Stomach (tissue), 9 donors: Measurements from ENCODE around the gene CHD1. TPM values are rescaled to one million over a fixed set of nuclear protein-coding genes. Genes with fewer than 3 reads are reported as not detected.

Source experiments
- DNase-seq, 2 donors: peaks; one replicate each; pipeline versions ENCODE4 v3.0.0 to v3.0.0-alpha.2; 2013 to 2019
- H3K27ac ChIP-seq, 5 donors: fragments of 200-600 bp in 4 of 5; sonication (generic) in 4 of 5; one replicate each; pipeline ENCODE4 v1.5.1; 2013 to 2019; ENCODE audit warnings: mild to moderate bottlenecking in 1 of 5, moderate library complexity in 1 of 5
- H3K27me3 ChIP-seq, 3 donors: fragments of 200-600 bp; sonication (generic); one replicate each; pipeline ENCODE4 v1.5.1; 2017 to 2019; ENCODE audit warnings: mixed run types in 1 of 3
- H3K36me3 ChIP-seq, 4 donors: fragments of 200-600 bp; sonication (generic); 1 replicate in 3 of 4; 2 replicates in 1 of 4; pipeline ENCODE4 v1.5.1; 2016 to 2019
- H3K4me1 ChIP-seq, 4 donors: fragments of 200-600 bp; sonication (generic); one replicate each; pipeline ENCODE4 v1.5.1; 2016 to 2019
- H3K4me3 ChIP-seq, 4 donors: fragments of 200-600 bp; sonication (generic) in 3 of 4; one replicate each; pipeline ENCODE4 v1.5.1; 2016 to 2019; ENCODE audit warnings: mild to moderate bottlenecking in 1 of 4
- H3K9me3 ChIP-seq, 4 donors: fragments of 200-600 bp; sonication (generic); one replicate each; pipeline ENCODE4 v1.5.1; 2016 to 2019
- EP300 ChIP-seq: sonication (generic); formaldehyde crosslinking; IDR thresholded peaks from one replicate; pipeline ENCODE4 v1.6.1; 2017; ENCODE audit warnings: antibody characterized with exemption
- POLR2A ChIP-seq, 4 donors: fragments of 450-650 bp; IDR thresholded peaks; one replicate each; pipeline ENCODE4 v1.6.1; 2016; ENCODE audit warnings: antibody characterized with exemption in 4 of 4, control low read depth in 2 of 4, mild to moderate bottlenecking in 1 of 4, moderate library complexity in 1 of 4
- POLR2AphosphoS5 ChIP-seq, 3 donors: sonication (generic); formaldehyde crosslinking; IDR thresholded peaks; one replicate each; pipeline ENCODE4 v1.6.1; 2016; ENCODE audit warnings: antibody characterized with exemption in 3 of 3
- WGBS, 5 donors: extraction: QIAGEN DNeasy Blood & Tissue Kit in 3 of 5; methylation state at CpG; one replicate each; pipeline versions ENCODE4 v1.1.5 to v1.1.7; 2013 to 2018; 5-methylcytosine and 5-hydroxymethylcytosine counted together
- intact Hi-C: fragments of 100-400 bp; cut with DNase I; formaldehyde crosslinking; loops from one replicate; pipeline ENCODE4 v1.15.1; 2023; ENCODE audit warnings: low total_unique reads
- polyA plus RNA-seq, 3 donors: library from polyadenylated mRNA; stranded (reverse); fragments of 200-250 nt; gene quantifications; one replicate each; pipeline ENCODE4 v1.2.3, GENCODE V29; 2013
- total RNA-seq, 5 donors: library from RNA; depleted of rRNA; stranded (reverse); fragments of >200 nt; gene quantifications; one replicate each; pipeline versions ENCODE4 v1.1.0 to v1.2.3, GENCODE V29; 2014 to 2016
- TF ChIP-seq, protein P1 (sequence below), 7 experiments: fragments of 450-650 bp in 4 of 7; fragments of 200-600 bp in 3 of 7; sonication (generic) in 3 of 7; IDR thresholded peaks; one replicate each; pipeline ENCODE4 v1.5.1; 2016 to 2019; ENCODE audit warnings: antibody characterized with exemption in 7 of 7, control low read depth in 2 of 7, mild to moderate bottlenecking in 1 of 7
- donor health status: healthy with polysubstance abuse.
- donor health status: Bipolar disorder and iron deficiency.
- donor health status: healthy.

The CHD1 gene
- total and polyA plus RNA-seq, 8 donors: 8.0 to 119 (median 36.2) TPM

DNA sequence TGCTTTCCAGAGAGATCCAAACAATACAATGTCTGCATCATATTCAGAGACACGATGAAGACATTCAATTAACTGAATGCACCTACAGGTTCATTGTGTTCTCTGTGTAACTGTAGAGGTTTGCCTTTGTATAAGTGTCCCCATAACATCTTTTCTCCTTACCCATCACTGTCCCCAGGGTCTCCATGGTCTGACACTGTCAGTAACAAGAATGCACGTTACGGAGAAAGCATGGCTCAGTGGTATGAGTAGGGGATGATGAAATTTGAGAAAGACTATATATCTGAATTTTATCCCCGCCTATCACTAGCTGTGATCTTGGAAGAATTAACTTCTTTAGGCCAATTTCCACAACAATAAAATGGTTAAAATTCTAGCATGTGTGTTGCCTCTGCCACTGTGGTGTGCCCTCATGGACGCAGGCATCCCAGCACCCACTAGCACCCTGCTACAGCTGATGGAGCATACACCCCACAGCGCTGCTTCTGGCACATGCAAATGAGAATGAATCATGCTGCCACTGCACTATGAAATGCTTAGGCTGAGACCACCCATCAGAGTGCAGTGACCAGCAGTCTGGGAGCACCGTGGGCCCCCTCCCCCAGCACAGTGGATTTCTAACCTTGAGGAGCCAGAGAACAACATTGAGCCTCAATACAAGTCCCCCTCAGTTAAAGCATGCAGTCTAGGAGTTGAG lies 101.1 kb downstream of the CHD1 start:
- intact Hi-C loops: loop anchor here (10.0 kb wide), 1 partner anchor 1533 kb away; no protein-coding TSS in a partner anchor
- no peaks in the 10 kb centered on the region for H3K4me1 ChIP-seq
- no peak overlapping the region for H3K4me3 ChIP-seq
- TF ChIP-seq, protein P1, sequence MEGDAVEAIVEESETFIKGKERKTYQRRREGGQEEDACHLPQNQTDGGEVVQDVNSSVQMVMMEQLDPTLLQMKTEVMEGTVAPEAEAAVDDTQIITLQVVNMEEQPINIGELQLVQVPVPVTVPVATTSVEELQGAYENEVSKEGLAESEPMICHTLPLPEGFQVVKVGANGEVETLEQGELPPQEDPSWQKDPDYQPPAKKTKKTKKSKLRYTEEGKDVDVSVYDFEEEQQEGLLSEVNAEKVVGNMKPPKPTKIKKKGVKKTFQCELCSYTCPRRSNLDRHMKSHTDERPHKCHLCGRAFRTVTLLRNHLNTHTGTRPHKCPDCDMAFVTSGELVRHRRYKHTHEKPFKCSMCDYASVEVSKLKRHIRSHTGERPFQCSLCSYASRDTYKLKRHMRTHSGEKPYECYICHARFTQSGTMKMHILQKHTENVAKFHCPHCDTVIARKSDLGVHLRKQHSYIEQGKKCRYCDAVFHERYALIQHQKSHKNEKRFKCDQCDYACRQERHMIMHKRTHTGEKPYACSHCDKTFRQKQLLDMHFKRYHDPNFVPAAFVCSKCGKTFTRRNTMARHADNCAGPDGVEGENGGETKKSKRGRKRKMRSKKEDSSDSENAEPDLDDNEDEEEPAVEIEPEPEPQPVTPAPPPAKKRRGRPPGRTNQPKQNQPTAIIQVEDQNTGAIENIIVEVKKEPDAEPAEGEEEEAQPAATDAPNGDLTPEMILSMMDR (IDR thresholded peaks at IDR 0.05): no peak
- TF ChIP-seq EP300 (no peak), POLR2AphosphoS5 (IDR thresholded peaks at IDR 0.05) (no peak), POLR2A (IDR thresholded peaks at IDR 0.05) (no peak)
- no peaks in the 10 kb centered on the region for H3K36me3 ChIP-seq
- 73 to 82% (median 75%) methylated on average over 7 of the region's 7 CpGs for WGBS, 5 donors
- no peaks in the 10 kb centered on the region for H3K27me3 ChIP-seq
- H3K9me3 ChIP-seq: no peaks in the 10 kb centered on the region
- DNase-seq: no peak
- no peak overlapping the region for H3K27ac ChIP-seq

- H3K27ac ChIP-seq: no peak overlapping the region
- no peaks in the 10 kb centered on the region for H3K4me1 ChIP-seq
- DNase-seq: peak in 1 of 2 donors; percentile 75
- intact Hi-C loops: loop anchor here (10.0 kb wide), 1 partner anchor 1532 kb away; no protein-coding TSS in a partner anchor
- H3K36me3 ChIP-seq: no peaks in the 10 kb centered on the region
- H3K27me3 ChIP-seq: no peaks in the 10 kb centered on the region
- no peak overlapping the region for H3K4me3 ChIP-seq
- TF ChIP-seq POLR2AphosphoS5 (IDR thresholded peaks at IDR 0.05) (no peak), EP300 (no peak), POLR2A (IDR thresholded peaks at IDR 0.05) (no peak)
- TF ChIP-seq, protein P1 (IDR thresholded peaks at IDR 0.05): peak in 5 of 7 experiments; percentile 19 to 59 (median 50)
- WGBS, 5 donors: 5 to 21% (median 13%) methylated on average over 1 of the region's 1 CpG
- no peaks in the 10 kb centered on the region for H3K9me3 ChIP-seq
Measured at GRCh38 chr5:98827161-98827560, 101.6 kb downstream of the CHD1 start.

GRCh38 chr5:98825582-98826375 lies 103.0 kb downstream of the CHD1 start:
- 80 to 86% (median 83%) methylated on average over 4 of the region's 4 CpGs for WGBS, 5 donors
- H3K4me3 ChIP-seq: no peak overlapping the region

More at GRCh38 chr5:98825582-98826375, 103.0 kb downstream of the CHD1 start:
- no peaks in the 10 kb centered on the region for H3K27me3 ChIP-seq
- no peak for DNase-seq
- no peaks in the 10 kb centered on the region for H3K4me1 ChIP-seq
- no peaks in the 10 kb centered on the region for H3K36me3 ChIP-seq
- TF ChIP-seq, protein P1 (IDR thresholded peaks at IDR 0.05): no peak
- no peak for TF ChIP-seq POLR2AphosphoS5 (IDR thresholded peaks at IDR 0.05)
- no peak for TF ChIP-seq POLR2A (IDR thresholded peaks at IDR 0.05)
- no peak for TF ChIP-seq EP300
- H3K27ac ChIP-seq: no peak overlapping the region
- intact Hi-C loops: loop anchor here (10.0 kb wide), 1 partner anchor 1531 kb away; no protein-coding TSS in a partner anchor
- H3K9me3 ChIP-seq: peaks cover 0 to 5% (median 2%) of the 10 kb centered on the region in 4 donors
